Measurements from ENCODE around the gene PLCH2.
A peak's percentile ranks its signal among the peaks of the same experiment; 100 is the strongest.

Gene PLCH2

GRCh38 chr1:2523191-2523890 is 47.3 kb downstream of the PLCH2 start:
- ATAC-seq (ENCODE audit: insufficient read depth, low read depth) (no peak), DNase-seq (no peak)
- Histone ChIP-seq H3K4me3 (ENCODE audit: low read depth in 1 of 2, low read length in 2 of 2) (no peak overlapping the region), H3K36me3 (ENCODE audit: insufficient read depth, low read length) (peaks cover 56% of the 10 kb centered on the region), H4K20me1 (ENCODE audit: insufficient read depth, low read length) (peaks cover 82% of the 10 kb centered on the region), H3K9ac (ENCODE audit: low read depth, low read length) (peak overlapping the region; percentile 98; the same call in 1 of the 2 replicates), H2AFZ (ENCODE audit: low read depth, low read length) (no peak overlapping the region), H3K9me3 (ENCODE audit: insufficient read depth, low read length, severe bottlenecking) (no peaks in the 10 kb centered on the region), H3K79me2 (ENCODE audit: insufficient read depth, low read length) (peaks cover 50% of the 10 kb centered on the region), H3K4me2 (ENCODE audit: insufficient read depth, low read length) (peak overlapping the region; percentile 91; the same call in 1 of the 2 replicates), H3K27me3 (ENCODE audit: insufficient read depth, low read length, poor library complexity) (no peaks in the 10 kb centered on the region), H3K27ac (ENCODE audit: low read length) (no peak overlapping the region; the same call in 1 of the 2 replicates), H3K4me1 (ENCODE audit: insufficient read depth, low read length) (peaks cover 38% of the 10 kb centered on the region)
- TF ChIP-seq EZH2 (IDR thresholded peaks at IDR 0.05; ENCODE audit: borderline replicate concordance, low read depth, low read length, severe bottlenecking): no peak
- TF ChIP-seq, protein P1, sequence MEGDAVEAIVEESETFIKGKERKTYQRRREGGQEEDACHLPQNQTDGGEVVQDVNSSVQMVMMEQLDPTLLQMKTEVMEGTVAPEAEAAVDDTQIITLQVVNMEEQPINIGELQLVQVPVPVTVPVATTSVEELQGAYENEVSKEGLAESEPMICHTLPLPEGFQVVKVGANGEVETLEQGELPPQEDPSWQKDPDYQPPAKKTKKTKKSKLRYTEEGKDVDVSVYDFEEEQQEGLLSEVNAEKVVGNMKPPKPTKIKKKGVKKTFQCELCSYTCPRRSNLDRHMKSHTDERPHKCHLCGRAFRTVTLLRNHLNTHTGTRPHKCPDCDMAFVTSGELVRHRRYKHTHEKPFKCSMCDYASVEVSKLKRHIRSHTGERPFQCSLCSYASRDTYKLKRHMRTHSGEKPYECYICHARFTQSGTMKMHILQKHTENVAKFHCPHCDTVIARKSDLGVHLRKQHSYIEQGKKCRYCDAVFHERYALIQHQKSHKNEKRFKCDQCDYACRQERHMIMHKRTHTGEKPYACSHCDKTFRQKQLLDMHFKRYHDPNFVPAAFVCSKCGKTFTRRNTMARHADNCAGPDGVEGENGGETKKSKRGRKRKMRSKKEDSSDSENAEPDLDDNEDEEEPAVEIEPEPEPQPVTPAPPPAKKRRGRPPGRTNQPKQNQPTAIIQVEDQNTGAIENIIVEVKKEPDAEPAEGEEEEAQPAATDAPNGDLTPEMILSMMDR (IDR thresholded peaks at IDR 0.05; ENCODE audit: borderline replicate concordance, extremely low read depth, low read length, poor library complexity, severe bottlenecking): no peak

DNA sequence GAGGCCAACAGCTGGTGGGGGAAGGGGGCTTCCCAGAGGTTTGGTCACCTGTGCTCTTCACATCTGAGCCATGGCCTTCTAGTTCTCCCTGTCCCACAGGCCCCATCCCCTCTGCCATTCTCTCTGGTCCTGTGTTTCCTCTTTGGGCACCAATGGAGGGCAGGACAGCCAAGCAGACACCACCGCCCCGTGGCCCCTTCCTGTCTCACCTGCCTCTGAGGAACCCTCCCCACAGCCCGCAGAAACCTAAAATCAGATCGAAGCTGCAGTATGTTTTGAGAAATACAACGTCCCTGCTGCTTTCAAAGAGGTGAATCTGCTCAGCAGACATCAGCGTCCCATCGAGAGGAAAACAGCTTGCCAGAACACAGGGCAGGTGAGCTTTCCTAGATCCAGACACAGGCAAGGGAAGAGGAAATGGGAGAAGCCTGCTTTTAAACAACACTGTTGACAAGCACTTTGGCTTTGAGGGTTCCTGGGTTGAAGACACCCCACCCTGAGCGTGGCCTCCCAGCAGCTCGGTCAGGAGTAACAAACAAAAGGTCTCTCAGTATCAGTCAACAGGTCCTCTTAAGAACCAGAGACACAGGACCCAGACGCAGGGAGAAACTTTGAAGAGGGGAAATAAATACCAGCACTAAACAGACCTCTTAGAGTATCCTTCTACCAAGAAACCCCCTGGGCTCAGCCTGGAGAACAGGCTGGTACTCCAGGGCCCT is 48.0 kb downstream of the PLCH2 start:
- H3K4me3 ChIP-seq (ENCODE audit: low read depth in 1 of 2, low read length in 2 of 2): peak overlapping the region in 1 of 2 experiments; percentile 99; a peak in 2 of 4 replicates
- peak overlapping the region; percentile 91 for H3K4me2 ChIP-seq (ENCODE audit: insufficient read depth, low read length)
- H4K20me1 ChIP-seq (ENCODE audit: insufficient read depth, low read length): peaks cover 75% of the 10 kb centered on the region
- no peak for ATAC-seq (ENCODE audit: insufficient read depth, low read depth)
- H2AFZ ChIP-seq (ENCODE audit: low read depth, low read length): no peak overlapping the region
- no peak for TF ChIP-seq EZH2 (IDR thresholded peaks at IDR 0.05; ENCODE audit: borderline replicate concordance, low read depth, low read length, severe bottlenecking)
- TF ChIP-seq, protein P1 (IDR thresholded peaks at IDR 0.05; ENCODE audit: borderline replicate concordance, extremely low read depth, low read length, poor library complexity, severe bottlenecking): no peak
- peaks cover 38% of the 10 kb centered on the region for H3K4me1 ChIP-seq (ENCODE audit: insufficient read depth, low read length)
- H3K9me3 ChIP-seq (ENCODE audit: insufficient read depth, low read length, severe bottlenecking): no peaks in the 10 kb centered on the region
- peak overlapping the region; percentile 98 for H3K9ac ChIP-seq (ENCODE audit: low read depth, low read length)
- no peaks in the 10 kb centered on the region for H3K27me3 ChIP-seq (ENCODE audit: insufficient read depth, low read length, poor library complexity)
- peaks cover 50% of the 10 kb centered on the region for H3K79me2 ChIP-seq (ENCODE audit: insufficient read depth, low read length)
- no peak for DNase-seq
- H3K36me3 ChIP-seq (ENCODE audit: insufficient read depth, low read length): peaks cover 49% of the 10 kb centered on the region
- no peak overlapping the region for H3K27ac ChIP-seq (ENCODE audit: low read length)

DNA sequence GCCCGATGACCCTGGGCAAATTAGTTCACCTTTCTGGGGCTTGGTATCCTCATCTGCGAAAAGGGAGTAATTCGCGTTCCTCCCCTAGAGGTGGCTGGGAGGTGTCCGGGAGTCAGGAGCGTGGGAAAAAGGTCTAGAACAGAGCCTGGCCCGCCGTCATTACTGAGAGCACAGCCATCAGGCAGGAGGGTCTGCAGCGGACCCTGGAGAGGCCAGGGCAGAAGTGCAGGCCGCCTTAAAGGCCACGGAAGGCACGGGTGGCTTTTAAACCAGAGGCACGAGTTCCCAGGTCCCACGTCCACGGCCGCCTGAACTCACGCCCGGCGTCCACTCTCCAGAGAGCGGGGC is 49.5 kb downstream of the PLCH2 start:
- ATAC-seq (ENCODE audit: insufficient read depth, low read depth): no peak
- H3K27ac ChIP-seq (ENCODE audit: low read length): peak overlapping the region; percentile 90
- peaks cover 35% of the 10 kb centered on the region for H3K36me3 ChIP-seq (ENCODE audit: insufficient read depth, low read length)
- peaks cover 66% of the 10 kb centered on the region for H4K20me1 ChIP-seq (ENCODE audit: insufficient read depth, low read length)
- peaks cover 1% of the 10 kb centered on the region for H3K27me3 ChIP-seq (ENCODE audit: insufficient read depth, low read length, poor library complexity)
- H3K4me3 ChIP-seq (ENCODE audit: low read depth in 1 of 2, low read length in 2 of 2): peak overlapping the region; percentile 99 to 100
- H3K4me2 ChIP-seq (ENCODE audit: insufficient read depth, low read length): peak overlapping the region; percentile 91
- peaks cover 50% of the 10 kb centered on the region for H3K79me2 ChIP-seq (ENCODE audit: insufficient read depth, low read length)
- no peaks in the 10 kb centered on the region for H3K9me3 ChIP-seq (ENCODE audit: insufficient read depth, low read length, severe bottlenecking)
- no peak for TF ChIP-seq EZH2 (IDR thresholded peaks at IDR 0.05; ENCODE audit: borderline replicate concordance, low read depth, low read length, severe bottlenecking)
- TF ChIP-seq, protein P1 (IDR thresholded peaks at IDR 0.05; ENCODE audit: borderline replicate concordance, extremely low read depth, low read length, poor library complexity, severe bottlenecking): no peak
- H2AFZ ChIP-seq (ENCODE audit: low read depth, low read length): peak overlapping the region; percentile 62; the same call in 1 of the 2 replicates
- peak overlapping the region; percentile 98 for H3K9ac ChIP-seq (ENCODE audit: low read depth, low read length)
- peaks cover 40% of the 10 kb centered on the region for H3K4me1 ChIP-seq (ENCODE audit: insufficient read depth, low read length)
- DNase-seq: no peak

Data from DND-41 (cell line).